NCI-H1105 (cell line): ENCODE measurements around the gene NEK1.
"Not testable (repeated sequence)": the region's sequence is repeated elsewhere in the genome, so short reads cannot be mapped to it uniquely, and the experiment has no call there.

Experiments used
- DNase-seq: peaks from one replicate; lab custom pipeline; 2025; lab: John Stamatoyannopoulos, UW

NEK1 gene

GRCh38 chr4:169601016-169601771, 11.2 kb downstream of the NEK1 start:
- no peak for DNase-seq

- DNase-seq, result no peak
Measured at GRCh38 chr4:169594560-169595195, 17.7 kb downstream of the NEK1 start.

- DNase-seq, result no peak
Measured at GRCh38 chr4:169593050-169593560, 19.3 kb downstream of the NEK1 start.

- DNase-seq, result no peak
Measured at GRCh38 chr4:169583563-169583962, 28.8 kb downstream of the NEK1 start.

GRCh38 chr4:169582706-169583105, 29.7 kb downstream of the NEK1 start:
- no peak for DNase-seq

GRCh38 chr4:169582203-169582602, 30.2 kb downstream of the NEK1 start:
- no peak for DNase-seq

GRCh38 chr4:169573889-169574288, 38.5 kb downstream of the NEK1 start:
- DNase-seq, result no peak

- no peak for DNase-seq
Measured at GRCh38 chr4:169571435-169571834, 40.9 kb downstream of the NEK1 start.

GRCh38 chr4:169571012-169571411, 41.4 kb downstream of the NEK1 start:
- not testable (repeated sequence) for DNase-seq

- not testable (repeated sequence) for DNase-seq
Measured at GRCh38 chr4:169570266-169570665, 42.1 kb downstream of the NEK1 start.

GRCh38 chr4:169569188-169569587, 43.2 kb downstream of the NEK1 start:
- DNase-seq, result not testable (repeated sequence)

- DNase-seq, result no peak
Measured at GRCh38 chr4:169567916-169568315, 44.5 kb downstream of the NEK1 start.

- DNase-seq, result peak; percentile 8
Measured at GRCh38 chr4:169566021-169566818, 46.2 kb downstream of the NEK1 start.

GRCh38 chr4:169565606-169566005, 46.8 kb downstream of the NEK1 start:
- no peak for DNase-seq

- no peak for DNase-seq
Measured at GRCh38 chr4:169557061-169557636, 55.2 kb downstream of the NEK1 start.

- not testable (repeated sequence) for DNase-seq
Measured at GRCh38 chr4:169546548-169546947, 65.8 kb downstream of the NEK1 start.

GRCh38 chr4:169540774-169541173, 71.6 kb downstream of the NEK1 start:
- no peak for DNase-seq

- DNase-seq, result no peak
Measured at GRCh38 chr4:169530048-169530447, 82.3 kb downstream of the NEK1 start.

- no peak for DNase-seq
Measured at GRCh38 chr4:169523796-169524195, 88.6 kb downstream of the NEK1 start.

GRCh38 chr4:169510617-169511016, 101.8 kb downstream of the NEK1 start:
- no peak for DNase-seq

GRCh38 chr4:169506903-169507302, 105.5 kb downstream of the NEK1 start:
- no peak for DNase-seq

GRCh38 chr4:169499907-169500306, 112.5 kb downstream of the NEK1 start:
- not testable (repeated sequence) for DNase-seq
